HG02642 (cell line): ENCODE measurements around the gene STYXL1.
"Not testable (repeated sequence)": the region's sequence is repeated elsewhere in the genome, so short reads cannot be mapped to it uniquely, and the experiment has no call there.

Experiments used
- ATAC-seq: cut with Tn5 transposase; IDR thresholded peaks from one replicate; pipeline ENCODE4 v1.9.1; 2021; ENCODE audit warnings: mild to moderate bottlenecking; ENCODE audit not compliant: unreplicated experiment, poor library complexity

The STYXL1 gene

DNA sequence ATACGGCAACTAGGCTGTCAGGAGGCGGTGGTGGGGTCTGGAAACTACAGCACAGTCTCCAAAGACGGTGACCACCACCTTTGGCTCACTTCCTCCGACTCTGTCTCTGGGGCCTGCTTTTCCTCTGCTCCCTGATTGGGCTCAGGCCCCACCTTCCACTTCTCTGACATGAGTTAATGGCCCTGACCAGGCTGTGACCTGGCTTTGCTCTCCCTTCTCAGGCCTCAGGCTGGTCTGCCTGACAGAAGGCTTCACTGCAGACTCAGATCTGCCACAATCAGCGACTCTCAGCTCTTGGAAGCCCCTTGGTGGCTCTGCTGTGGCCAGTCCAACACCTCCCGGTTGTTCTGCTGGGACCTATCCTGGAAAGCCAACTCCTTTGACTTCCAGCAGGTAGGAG lies 7.7 kb downstream of the STYXL1 start:
- ATAC-seq, result no peak

DNA sequence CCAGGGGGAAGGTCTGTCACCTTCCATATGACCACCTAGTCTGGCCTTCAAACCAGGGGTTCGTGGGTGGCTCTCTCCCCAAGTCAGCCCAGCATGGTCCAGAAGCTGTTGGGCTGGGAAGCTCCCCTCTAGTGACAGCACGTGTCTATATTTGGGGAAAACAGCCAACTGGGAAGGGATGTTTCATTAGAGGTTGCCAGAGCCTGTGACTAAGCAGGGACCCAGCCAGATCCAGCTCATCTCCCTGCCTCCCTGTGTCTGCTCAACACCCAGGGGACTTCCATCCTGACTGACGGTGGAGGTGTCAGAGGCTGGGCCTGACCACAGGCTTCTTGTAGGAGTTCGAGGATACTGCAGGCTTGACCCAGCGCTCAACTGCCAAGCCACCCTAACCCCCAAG lies 10.5 kb downstream of the STYXL1 start:
- ATAC-seq, result no peak

DNA sequence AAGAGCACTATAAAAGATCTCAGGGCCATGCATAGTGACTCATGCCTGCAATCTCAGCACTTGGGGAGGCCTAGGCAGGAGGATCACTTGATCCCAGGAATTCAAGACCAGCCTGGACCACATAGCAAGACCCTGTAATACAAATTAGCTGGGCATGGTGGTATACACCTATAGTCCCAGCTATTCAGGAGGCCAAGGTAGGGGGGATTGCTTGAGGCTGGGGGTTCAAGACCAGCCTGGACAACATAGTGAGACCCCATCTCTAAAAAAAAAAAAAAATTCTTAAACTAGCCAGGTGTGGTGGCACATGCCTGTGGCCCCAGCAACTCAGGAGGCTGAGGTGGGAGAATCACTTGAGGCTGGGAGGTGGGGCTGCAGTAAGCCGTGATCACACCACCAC lies 15.8 kb downstream of the STYXL1 start:
- no peak for ATAC-seq

DNA sequence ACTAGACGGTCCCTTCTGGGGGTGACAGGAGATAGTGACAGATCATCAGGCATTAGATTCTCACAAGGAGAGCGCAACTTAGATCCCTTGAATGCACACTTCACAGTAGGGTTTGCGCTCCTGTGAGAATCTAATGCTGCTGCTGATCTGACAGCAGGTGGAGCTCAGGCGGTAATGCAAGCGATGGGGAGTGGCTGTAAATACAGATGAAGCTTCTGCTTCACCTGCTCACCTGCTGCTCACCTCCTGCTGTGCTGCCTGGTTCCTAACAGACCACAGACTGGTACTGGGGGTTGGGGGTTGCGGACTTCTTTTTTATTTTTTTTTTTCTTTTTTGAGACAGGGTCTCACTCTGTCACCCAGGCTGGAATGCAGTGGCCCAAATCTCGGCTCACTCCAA lies 18.1 kb downstream of the STYXL1 start:
- not testable (repeated sequence) for ATAC-seq

DNA sequence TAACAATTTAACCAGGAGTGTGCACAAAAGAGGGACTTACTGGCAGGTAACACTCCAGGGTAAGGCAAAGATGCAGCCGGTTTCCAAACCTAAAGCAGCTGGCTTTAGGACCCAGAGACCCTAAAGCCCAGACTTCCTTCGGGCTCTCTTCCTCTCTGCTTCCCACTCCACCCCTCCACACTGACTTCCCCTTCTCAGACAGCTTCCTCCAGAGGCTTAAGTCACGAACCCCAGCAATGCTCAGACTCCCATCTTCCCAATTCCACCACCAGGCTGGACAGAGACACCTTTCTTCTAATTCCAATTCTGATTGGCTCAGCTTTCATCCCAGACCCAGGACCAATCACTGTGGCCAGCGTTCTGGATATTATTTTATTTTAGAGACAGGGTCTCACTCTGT lies 24.8 kb downstream of the STYXL1 start:
- no peak for ATAC-seq

DNA sequence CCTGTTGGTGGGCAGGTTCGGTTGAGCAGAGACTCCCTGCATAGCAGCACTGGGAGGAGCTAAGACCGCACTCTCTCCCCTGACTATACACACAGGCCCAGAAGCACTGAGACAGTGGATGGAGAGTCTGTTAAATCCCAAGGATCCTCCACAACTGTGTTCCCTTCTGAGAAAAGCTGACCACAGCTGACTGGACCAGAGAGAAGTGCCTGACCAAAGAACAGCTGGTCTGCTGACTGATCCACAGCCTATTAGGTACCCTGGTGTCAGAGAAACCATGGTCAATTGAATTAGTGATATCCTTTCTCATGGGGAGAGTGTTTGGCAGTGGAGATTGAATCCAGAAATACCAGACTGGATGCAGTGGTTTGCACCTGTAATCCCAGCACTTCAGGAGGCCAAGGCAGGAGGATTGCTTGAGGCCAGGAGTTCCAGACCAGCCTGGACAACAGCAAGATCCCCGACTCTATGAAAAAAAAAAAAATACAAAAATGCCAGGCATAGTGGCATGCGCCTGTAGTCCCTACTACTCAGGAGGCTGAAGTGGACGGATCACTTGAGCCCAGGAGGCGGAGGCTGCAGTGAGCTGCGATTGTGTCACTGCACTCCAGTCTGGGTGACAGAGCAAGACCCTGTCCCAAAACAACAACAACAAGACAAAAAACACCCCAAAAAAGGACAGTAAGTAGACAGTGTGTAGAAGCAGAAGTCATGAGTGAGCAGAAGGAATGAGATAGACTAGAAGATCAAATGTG lies 25.6 kb downstream of the STYXL1 start:
- no peak for ATAC-seq

DNA sequence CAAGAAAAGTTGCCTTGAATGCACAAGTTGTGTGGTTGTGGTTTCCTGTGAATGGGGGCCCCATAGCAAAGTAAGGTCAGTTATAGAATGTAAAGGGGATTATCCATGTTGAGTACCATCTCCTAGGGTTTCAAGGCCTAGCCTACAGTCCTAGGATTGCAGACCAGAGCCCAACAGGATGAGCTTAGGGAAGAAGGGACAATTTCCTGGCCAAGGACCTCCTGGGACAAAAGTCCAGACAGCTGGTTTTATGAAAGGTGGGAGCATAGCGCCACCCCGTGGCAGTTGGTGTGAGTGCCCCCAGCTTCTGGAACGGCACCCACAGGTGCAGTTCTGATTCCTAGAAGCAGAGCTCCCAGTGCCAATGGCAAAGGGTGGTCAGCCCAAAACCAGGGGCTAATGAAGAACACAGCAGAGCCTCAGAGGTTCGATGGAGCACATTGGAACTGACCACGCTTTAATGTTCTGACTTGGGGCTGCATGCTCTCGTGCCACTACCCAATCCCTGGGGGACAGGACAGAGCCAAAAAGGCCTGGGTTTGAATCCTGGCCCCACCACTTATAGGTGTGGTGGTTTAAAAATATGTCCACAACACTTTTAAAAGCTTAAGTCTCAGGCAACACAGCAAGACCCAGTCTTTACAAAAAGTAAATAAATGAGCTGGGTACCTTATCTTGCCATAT lies 27.6 kb downstream of the STYXL1 start:
- ATAC-seq, result no peak

DNA sequence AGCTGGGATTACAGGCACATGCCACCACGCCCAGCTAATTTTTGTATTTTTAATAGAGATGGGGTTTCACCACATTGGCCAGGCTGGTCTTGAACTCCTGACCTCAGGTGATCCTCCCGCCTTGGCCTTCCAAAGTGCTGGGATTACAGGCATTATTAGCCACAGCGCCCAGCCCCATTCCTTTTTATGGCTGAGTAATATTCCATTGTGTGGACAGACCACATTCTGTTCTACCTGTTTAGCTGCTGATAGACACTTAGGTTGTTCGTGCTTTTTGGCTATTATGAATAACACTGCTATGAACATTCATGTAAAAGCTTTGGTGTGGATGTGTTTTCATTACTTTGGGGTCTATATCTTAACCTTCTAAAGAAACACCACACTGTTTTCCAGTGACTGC lies 29.3 kb downstream of the STYXL1 start:
- not testable (repeated sequence) for ATAC-seq

DNA sequence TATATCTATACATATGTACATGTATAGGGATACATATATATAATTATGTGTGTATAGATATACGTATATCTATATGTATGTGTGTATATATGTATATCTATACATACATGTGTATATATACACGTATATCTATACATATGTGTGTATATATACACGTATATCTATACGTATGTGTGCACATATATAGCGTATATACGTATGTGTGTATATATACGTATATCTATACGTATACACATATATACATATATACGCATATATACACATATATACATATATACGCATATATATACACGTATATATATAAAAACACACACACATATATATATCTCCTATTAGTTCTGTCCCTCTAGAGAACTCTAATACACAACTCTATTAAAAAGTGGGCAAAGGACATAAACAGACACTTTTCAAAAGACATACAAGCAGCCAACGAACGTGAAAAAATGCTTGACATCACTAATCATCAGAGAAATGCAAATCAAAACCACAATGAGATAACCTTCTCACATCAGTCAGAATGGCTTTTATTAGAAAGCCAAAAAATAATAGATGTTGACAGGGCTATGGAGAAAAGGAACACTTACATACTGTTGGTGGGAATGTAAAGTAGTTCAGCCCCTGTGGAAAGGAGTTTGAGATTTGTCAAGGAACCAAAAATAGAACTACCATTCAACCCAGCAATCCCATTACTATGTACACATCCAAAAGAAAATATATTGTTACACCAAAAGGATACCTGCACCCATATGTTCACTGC lies 31.4 kb downstream of the STYXL1 start:
- no peak for ATAC-seq

DNA sequence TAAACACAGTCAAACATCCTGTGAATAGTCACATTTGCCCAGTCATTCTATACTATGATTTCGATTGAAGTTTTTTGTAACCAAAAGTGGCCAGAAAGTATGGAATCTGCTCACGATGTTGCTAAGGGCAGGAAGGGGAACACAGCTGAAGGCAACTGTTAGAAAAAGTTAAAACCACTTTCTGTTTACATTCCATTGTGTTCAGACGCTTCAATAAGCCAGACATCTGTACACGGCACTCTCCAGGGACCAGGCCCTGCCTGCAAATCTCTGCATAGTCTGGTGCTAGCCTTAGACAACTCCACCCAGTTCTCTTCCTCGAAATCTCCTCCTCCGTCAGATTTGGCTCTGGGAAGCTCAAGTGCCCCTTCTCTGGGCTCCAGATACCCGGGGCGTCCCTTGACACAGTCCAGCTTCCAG lies 36.3 kb downstream of the STYXL1 start:
- ATAC-seq, result no peak

DNA sequence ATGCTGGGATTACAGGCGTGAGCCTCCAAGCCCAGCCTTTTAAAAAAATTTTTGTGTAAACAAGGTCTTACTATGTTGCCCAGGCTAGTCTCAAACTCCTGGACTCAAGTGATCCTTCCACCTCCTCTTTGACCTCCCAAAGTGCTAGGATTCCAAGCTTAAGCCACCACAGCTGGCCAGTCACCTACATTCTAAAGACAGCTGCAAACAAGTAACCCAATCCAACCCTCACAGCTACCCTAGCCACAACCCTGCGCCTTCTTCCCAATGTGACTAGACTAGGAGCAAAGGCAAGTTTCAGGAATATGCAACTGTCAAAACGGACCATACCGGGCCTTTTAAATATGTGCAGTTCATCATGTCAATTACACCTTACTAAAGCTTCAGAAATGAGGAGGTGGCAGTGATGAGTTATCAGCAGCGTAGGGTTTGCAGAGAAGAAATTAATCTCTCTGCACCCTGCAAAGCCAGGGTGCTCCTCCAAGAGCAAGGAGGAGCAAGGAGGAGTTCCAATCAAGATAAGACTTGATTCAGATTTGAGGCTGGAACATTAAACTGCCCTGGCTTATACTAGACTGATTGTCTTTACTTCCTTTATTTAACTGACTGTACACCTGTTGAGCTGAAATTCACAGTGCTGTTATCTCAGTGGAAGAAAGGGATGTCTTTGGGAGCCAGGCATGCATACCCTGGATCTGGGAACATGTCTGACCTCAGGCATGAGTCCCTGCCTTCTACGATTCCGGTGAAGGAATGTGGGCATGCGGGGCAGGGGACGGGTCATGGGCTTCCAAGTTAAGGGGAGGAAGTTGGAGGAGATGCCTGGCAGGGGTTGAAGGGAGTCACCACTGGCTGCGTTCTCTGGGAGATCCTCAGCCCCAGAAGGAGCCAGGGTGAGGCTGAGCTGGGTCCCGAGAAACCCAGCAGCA lies 37.9 kb downstream of the STYXL1 start:
- no peak for ATAC-seq

DNA sequence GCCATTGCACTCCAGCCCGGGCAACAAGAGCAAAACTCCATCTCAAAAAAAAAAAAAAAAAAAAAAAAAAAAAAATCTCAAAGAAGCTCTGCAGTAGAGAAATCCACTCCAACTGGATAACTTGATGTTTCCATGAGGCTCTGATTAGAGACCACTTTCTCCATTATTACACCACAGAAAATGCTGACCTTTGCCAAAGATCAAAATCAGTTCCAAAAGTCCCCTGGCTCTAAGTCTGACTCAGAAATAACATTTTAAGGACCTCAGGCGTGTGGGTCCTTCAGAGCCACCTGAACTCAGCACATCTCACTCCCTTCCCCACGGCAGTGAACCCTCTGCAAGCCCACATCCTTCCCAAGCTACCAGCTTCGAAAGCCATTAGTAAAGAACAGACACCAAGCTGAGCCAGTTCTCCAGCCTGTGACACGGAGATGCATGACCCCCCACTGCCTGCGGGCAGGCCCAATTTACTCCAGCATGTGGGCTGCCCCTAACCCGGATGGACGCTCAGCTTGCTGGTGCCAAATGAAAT lies 39.6 kb downstream of the STYXL1 start:
- no peak for ATAC-seq

DNA sequence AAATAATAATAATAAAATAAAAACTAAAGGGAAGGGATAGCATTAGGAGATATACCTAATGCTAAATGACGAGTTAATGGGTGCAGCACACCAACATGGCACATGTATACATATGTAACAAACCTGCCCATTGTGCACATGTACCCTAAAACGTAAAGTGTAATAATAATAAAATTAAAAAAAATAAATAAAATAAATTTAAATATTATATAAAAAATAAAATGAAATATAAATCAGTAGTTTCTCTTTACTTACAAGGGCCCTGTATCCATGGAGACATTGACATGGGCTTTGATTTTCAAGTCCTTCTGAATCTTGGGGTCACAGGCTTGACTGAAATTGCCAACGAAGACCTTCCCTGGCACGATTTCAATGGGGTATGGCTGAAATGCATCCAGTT lies 42.8 kb downstream of the STYXL1 start:
- not testable (repeated sequence) for ATAC-seq

DNA sequence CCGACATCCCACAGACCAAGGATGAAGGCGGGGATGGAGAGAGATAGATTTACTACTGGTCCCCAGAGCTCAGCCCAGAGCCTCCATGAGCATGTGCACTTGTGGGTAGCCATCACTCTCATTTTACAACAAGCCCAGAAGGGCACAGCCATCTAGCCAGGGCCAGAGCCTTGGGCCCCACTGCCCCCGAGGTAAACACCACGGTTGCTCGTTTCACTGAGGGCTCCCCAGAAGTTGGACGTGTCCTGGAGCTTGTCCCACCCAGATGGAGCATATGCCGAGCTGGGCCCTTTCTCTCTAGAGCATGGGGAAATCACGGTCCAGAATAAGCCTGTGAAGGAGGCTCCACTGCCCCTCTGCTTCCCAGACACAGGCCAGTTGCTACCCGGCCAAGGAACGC lies 44.4 kb downstream of the STYXL1 start:
- ATAC-seq, result no peak

DNA sequence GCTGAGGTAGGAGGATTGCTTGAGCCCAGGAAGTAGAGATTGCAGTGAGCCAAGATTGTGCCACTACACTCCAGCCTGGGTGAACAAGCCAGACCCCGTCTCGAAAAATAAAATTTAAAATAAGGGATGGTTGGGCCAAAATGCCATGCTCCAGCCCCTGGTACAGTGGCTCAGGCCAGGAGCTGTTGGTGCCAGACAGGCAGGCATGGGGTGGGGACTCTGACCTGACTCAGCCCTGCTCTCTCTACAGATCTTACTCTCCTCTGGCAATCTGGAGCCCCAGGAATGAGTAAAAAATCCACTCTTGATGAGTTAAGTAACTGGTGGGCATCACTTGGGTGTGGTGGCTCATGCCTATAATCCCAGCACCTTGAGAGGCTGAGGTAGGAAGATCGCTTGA lies 45.0 kb downstream of the STYXL1 start:
- no peak for ATAC-seq

DNA sequence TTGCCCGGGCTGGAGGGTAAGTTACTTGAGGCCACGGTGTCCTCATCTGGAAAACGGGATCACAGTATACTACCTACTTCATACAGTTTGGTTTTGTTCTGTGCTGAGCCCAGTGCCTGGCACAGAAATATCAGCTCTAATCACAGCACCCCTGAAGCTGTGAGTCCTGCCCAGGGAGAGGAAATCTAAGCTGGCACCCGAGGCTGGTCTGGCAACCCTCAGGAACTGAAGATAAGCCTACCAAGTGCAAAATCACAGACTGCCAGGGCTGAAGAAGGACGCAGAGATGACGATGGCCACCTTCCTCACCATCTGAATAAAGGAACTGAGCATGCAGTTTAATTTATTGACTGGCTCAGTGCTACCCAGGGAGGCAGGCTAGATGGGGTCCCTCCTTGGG lies 45.7 kb downstream of the STYXL1 start:
- no peak for ATAC-seq

DNA sequence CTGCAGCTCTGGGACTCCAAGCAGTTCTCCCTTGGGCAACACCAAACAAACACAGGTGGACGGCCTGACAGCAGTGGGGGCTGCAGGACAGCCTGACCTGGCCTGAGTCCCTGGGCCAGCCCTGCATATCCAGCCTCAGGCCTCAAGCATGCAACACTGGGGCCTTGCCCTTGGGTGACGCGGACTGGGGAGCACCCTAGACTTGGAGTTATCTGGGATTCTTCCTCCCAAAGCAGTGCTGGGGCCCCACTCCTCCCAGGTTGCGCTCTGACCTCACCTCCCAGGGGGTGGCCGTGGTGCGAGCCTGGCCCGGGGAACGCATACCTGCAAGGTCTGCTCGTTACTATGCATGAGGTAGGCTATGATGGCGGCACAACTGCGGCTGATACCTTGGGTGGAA lies 47.2 kb downstream of the STYXL1 start:
- no peak for ATAC-seq

DNA sequence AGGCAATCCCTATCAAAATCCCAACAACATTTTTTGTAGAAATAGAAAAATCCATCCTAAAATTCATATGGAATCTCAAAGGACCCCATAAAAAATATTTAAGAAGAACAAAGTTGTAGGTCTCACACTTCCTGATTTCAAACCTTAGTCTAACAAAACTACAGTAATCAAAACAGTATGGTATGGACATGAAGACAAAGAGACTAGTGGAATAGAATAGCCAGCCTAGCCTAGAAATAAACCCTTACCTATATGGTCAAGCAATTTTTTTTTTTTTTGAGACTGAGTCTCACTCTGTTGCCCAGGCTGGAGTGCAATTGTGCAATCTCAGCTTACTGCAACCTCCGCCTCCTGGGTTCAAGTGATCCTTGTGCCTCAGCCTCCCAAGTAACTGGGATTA lies 49.8 kb downstream of the STYXL1 start:
- no peak for ATAC-seq

DNA sequence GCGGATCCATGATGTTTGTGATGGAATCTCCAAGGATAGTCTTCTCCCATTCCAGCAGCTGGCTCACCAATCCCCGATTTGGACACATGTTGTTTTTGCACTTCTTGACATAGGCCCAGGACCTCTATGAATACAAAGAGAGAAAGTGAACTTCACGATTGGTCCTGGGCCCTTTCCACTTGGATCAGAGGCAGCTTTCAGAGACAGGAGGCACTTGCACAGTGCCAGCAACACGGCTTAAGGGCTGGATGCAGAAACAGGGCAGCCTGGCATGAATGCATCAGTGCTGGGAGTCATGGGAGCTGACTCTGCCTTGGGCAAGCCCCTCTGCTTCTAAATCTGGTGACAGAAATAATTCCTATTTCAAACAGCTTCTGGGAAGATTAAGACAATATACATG lies 51.3 kb downstream of the STYXL1 start:
- ATAC-seq, result no peak

DNA sequence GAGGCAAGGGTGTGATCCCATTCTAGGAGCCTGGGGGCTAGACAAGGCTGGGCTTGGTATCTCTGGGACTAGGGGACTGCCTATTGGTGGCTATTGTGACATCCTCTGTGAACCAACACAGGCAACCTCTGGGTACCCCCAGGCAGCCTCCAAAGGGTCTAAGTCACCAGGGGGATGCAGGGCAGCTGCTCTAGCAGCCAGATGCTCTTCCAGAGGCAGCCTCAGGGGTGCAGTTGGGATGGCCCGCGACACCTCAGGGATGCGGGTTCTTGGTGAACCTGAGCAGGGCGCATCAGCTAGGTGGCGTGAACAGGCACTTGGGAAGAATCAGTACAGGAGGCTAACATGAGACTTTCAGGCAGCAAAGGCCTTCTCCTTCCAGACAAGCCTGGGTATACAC lies 51.8 kb downstream of the STYXL1 start:
- ATAC-seq, result no peak
